ENCODE data around the gene SCARB1. TPM values are rescaled to one million over a fixed set of nuclear protein-coding genes. Genes with fewer than 3 reads are reported as not detected.
"Not testable (repeated sequence)": the region's sequence is repeated elsewhere in the genome, so short reads cannot be mapped to it uniquely, and the experiment has no call there.

The SCARB1 gene, protein sequence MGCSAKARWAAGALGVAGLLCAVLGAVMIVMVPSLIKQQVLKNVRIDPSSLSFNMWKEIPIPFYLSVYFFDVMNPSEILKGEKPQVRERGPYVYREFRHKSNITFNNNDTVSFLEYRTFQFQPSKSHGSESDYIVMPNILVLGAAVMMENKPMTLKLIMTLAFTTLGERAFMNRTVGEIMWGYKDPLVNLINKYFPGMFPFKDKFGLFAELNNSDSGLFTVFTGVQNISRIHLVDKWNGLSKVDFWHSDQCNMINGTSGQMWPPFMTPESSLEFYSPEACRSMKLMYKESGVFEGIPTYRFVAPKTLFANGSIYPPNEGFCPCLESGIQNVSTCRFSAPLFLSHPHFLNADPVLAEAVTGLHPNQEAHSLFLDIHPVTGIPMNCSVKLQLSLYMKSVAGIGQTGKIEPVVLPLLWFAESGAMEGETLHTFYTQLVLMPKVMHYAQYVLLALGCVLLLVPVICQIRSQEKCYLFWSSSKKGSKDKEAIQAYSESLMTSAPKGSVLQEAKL
- 2.2 and 3.2 TPM in 2 replicates for total RNA-seq (2014; rRNA removed; shearing (Covaris generic))
- polyA plus RNA-seq (2016; fragmentation: Nextera tagmentation; extraction: Ambion mirVana): 5.0 and 5.2 TPM in 2 replicates

DNA sequence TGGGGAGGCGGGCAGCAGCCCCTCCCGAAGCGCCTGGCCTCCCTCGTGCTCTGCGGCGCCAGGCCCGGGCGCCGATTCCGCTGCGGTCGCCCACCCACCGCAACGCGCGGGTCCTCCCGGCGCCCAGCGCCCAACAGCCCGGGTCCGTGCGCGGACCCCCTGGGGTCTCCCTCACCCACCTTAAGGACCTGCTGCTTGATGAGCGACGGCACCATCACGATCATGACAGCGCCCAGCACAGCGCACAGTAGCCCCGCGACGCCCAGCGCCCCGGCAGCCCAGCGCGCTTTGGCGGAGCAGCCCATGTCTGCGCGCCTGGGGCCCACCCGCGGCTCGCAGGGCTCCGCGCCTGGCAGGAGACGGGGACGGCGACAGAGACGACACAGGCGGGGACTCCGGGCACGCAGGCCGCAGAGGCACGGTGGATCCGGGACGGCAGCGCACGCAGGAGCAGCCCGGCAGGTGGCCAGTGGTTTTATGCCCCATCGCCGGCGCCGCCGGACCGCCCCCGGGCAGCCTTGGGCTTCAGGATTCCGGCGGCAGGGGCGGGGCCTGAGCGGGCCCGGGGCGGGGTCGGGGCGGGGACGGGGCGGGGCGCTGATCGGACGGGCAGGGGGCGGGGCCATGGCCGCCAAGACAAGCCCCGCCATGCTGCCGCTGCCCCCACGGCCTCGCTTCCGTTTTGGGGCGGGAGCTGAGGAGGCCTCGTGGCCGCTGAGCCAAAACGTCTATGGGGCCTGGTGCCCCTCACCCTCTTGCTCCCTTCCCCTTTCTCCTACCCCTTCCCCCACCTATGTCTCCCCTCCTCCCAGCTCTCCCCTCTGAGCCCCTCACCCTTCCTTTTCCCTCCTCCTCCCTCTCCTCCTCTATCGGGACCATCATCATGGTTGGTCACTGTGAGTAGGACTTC is at the start of gene SCARB1:
Gene SCARB1, minus strand, starts transcription at position 449 of the 910 bp plus-strand sequence. Its CDS starts 144 bp downstream, at position 305.
- H3F3A ChIP-seq (ENCODE audit: insufficient read depth): no peaks in the 10 kb centered on the region
- H3K4me3 ChIP-seq: peak within 1 kb of the TSS; percentile 89
- no peaks in the 10 kb centered on the region for H3K36me3 ChIP-seq (ENCODE audit: low read depth)
- H3K9me3 ChIP-seq (ENCODE audit: low read depth): no peaks in the 10 kb centered on the region
- no peak within 1 kb of the TSS for H3K27ac ChIP-seq
- peak within 1 kb of the TSS; percentile 92 for H2AFZ ChIP-seq
- H3K9ac ChIP-seq: peak within 1 kb of the TSS; percentile 69
- H3K79me2 ChIP-seq (ENCODE audit: insufficient read depth): no peaks in the 10 kb centered on the region
- no peaks in the 10 kb centered on the region for H3K4me1 ChIP-seq (ENCODE audit: insufficient read depth)
- in situ Hi-C loops (cut with MboI): no loop called here
- H4K20me1 ChIP-seq (ENCODE audit: insufficient read depth): no peaks in the 10 kb centered on the region
- no peaks in the 10 kb centered on the region for H3K9me2 ChIP-seq (ENCODE audit: insufficient read depth)
- TF ChIP-seq EZH2 (IDR thresholded peaks at IDR 0.05; ENCODE audit: insufficient read depth, poor library complexity, severe bottlenecking) (no peak), EZH2phosphoT487 (IDR thresholded peaks at IDR 0.05; ENCODE audit: insufficient read depth, low read depth) (no peak)
- WGBS, 2 experiments (ENCODE audit: low coverage in 1 of 2, low lambda C conversion rate in 2 of 2, missing lambda C conversion rate in 2 of 2): 2% methylated on average over 55 to 60 of the region's 89 CpGs
- peak within 1 kb of the TSS; percentile 84 for H3K4me2 ChIP-seq (ENCODE audit: unreplicated experiment)
- H3K27me3 ChIP-seq (replicated peaks; ENCODE audit: insufficient read depth): no peaks in the 10 kb centered on the region; the same call in 1 of the 2 replicates
- peak; percentile 92 for DNase-seq

DNA sequence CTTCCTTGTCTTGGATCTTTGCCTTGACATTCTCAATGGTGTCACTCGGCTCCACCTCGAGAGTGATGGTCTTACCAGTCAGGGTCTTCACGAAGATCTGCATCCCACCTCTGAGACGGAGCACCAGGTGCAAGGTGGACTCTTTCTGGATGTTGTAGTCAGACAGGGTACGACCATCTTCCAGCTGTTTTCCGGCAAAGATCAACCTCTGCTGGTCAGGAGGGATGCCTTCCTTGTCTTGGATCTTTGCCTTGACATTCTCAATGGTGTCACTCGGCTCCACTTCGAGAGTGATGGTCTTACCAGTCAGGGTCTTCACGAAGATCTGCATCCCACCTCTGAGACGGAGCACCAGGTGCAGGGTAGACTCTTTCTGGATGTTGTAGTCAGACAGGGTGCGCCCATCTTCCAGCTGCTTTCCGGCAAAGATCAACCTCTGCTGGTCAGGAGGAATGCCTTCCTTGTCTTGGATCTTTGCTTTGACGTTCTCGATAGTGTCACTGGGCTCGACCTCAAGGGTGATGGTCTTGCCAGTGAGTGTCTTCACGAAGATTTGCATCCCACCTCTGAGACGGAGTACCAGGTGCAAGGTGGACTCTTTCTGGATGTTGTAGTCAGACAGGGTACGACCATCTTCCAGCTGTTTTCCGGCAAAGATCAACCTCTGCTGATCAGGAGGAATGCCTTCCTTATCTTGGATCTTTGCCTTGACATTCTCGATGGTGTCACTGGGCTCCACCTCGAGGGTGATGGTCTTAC is 49.0 kb upstream of the SCARB1 start:
- Histone ChIP-seq H3K36me3 (ENCODE audit: low read depth) (peaks cover 16% of the 10 kb centered on the region), H3F3A (ENCODE audit: insufficient read depth) (peaks cover 72% of the 10 kb centered on the region), H3K4me2 (ENCODE audit: unreplicated experiment) (peak overlapping the region; percentile 82), H4K20me1 (ENCODE audit: insufficient read depth) (peaks cover 21% of the 10 kb centered on the region), H3K4me3 (peak overlapping the region; percentile 99), H3K4me1 (ENCODE audit: insufficient read depth) (peaks cover 31% of the 10 kb centered on the region), H3K9ac (peak overlapping the region; percentile 100), H3K27ac (peak overlapping the region; percentile 100), H3K79me2 (ENCODE audit: insufficient read depth) (peaks cover 55% of the 10 kb centered on the region)
- H3K9me2 ChIP-seq (ENCODE audit: insufficient read depth); H2AFZ ChIP-seq; DNase-seq; H3K9me3 ChIP-seq (ENCODE audit: low read depth); H3K27me3 ChIP-seq (replicated peaks; ENCODE audit: insufficient read depth); in situ Hi-C loops (cut with MboI): not testable (repeated sequence)
- 41 to 47% methylated on average over 19 of the region's 21 CpGs for WGBS, 2 experiments (ENCODE audit: low coverage in 1 of 2, low lambda C conversion rate in 2 of 2, missing lambda C conversion rate in 2 of 2)

DNA sequence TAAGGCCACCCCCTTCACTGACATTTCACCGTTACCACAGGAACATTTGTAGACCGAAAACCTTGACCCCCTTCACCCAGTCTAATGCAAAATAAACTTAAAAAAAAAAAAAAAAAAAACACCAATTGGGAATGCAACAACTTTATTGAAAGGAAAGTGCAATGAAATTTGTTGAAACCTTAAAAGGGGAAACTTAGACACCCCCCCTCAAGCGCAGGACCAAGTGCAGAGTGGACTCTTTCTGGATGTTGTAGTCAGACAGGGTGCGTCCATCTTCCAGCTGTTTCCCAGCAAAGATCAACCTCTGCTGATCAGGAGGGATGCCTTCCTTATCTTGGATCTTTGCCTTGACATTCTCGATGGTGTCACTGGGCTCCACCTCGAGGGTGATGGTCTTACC is 47.9 kb upstream of the SCARB1 start:
- Histone ChIP-seq H3K36me3 (ENCODE audit: low read depth) (peaks cover 16% of the 10 kb centered on the region), H4K20me1 (ENCODE audit: insufficient read depth) (peaks cover 21% of the 10 kb centered on the region), H3K4me1 (ENCODE audit: insufficient read depth) (peaks cover 25% of the 10 kb centered on the region), H3F3A (ENCODE audit: insufficient read depth) (peaks cover 70% of the 10 kb centered on the region), H3K9ac (peak overlapping the region; percentile 87), H3K79me2 (ENCODE audit: insufficient read depth) (peaks cover 55% of the 10 kb centered on the region), H3K4me2 (ENCODE audit: unreplicated experiment) (peak overlapping the region; percentile 91), H3K4me3 (peak overlapping the region; percentile 74), H3K27ac (peak overlapping the region; percentile 58)
- H3K27me3 ChIP-seq (replicated peaks; ENCODE audit: insufficient read depth); in situ Hi-C loops (cut with MboI); H3K9me3 ChIP-seq (ENCODE audit: low read depth); H3K9me2 ChIP-seq (ENCODE audit: insufficient read depth); H2AFZ ChIP-seq: not testable (repeated sequence)
- peak; percentile 31 for DNase-seq
- WGBS, 2 experiments (ENCODE audit: low coverage in 1 of 2, low lambda C conversion rate in 2 of 2, missing lambda C conversion rate in 2 of 2): 63% methylated on average over 6 of the region's 6 CpGs
